ENCODE measurements around the gene TMED4.

DNA sequence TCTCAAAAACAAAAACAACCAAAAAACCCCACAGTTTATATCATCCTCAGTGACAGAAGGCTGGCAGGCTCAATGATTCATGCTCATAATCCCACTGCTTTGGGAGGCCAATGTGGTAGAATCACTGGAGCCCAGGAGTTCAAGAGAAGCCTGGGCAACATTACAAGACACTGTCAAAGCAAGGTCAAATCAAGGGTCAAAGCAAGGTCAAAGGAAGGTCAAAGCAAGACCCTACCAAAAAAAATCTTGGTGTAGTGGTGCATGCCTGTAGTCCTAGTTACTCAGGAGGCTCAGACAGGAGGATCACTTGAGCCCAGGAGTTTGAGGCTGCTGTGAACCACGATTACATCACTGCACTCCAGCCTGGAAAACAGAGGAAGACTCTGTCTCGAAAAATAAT lies 26.7 kb downstream of the TMED4 start:
- TF ChIP-seq, protein P1, sequence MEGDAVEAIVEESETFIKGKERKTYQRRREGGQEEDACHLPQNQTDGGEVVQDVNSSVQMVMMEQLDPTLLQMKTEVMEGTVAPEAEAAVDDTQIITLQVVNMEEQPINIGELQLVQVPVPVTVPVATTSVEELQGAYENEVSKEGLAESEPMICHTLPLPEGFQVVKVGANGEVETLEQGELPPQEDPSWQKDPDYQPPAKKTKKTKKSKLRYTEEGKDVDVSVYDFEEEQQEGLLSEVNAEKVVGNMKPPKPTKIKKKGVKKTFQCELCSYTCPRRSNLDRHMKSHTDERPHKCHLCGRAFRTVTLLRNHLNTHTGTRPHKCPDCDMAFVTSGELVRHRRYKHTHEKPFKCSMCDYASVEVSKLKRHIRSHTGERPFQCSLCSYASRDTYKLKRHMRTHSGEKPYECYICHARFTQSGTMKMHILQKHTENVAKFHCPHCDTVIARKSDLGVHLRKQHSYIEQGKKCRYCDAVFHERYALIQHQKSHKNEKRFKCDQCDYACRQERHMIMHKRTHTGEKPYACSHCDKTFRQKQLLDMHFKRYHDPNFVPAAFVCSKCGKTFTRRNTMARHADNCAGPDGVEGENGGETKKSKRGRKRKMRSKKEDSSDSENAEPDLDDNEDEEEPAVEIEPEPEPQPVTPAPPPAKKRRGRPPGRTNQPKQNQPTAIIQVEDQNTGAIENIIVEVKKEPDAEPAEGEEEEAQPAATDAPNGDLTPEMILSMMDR (IDR thresholded peaks at IDR 0.05): no peak
- no peak for TF ChIP-seq EZH2 (IDR thresholded peaks at IDR 0.05)

Measured in neural progenitor cell (in vitro differentiated cells).